Activated CD8-positive, alpha-beta memory T cell treated with anti-CD3 and anti-CD28 coated beads for 48 hours (primary cell): ENCODE data around the gene LONRF2.
A peak's percentile ranks its signal among the peaks of the same experiment; 100 is the strongest.

Source experiments
- DNase-seq, 3 experiments: peaks; one replicate each; pipeline ENCODE4 v3.0.0-alpha.2; 2020; ENCODE audit warnings: low read depth in 2 of 3, low spot score in 2 of 3

Gene LONRF2

DNA sequence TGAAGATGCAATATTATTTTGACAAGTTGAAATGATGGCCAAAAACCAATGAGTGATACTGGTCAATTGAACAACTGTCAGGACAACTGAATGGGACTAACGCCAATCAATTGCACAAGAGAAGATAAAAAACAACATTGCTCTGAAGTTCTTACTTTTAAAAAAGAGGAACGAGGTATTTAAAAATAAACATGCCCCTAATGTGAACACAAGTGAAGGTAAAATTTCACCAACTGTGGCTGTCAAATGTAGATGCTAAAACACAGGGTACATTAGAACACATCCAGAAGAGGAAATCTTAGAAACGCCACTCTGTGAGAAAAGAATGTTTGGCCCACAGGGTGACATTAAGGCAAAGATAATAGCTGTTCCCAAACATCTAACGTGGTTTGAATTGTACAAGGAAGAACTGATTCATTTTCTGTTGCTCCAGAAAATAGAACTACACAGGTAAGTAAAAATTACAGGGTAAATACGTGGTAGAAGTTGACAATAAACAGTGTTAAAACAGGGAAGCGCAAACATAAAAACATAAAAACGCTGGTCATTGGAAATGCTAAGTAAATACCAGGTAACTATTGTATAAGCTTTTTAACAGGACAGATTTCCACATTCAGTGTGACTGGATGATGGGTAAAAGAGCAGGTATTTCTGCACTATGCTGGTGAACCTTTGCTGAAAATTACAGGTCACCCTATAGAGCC is 20.3 kb downstream of the LONRF2 start:
- DNase-seq = no peak

DNA sequence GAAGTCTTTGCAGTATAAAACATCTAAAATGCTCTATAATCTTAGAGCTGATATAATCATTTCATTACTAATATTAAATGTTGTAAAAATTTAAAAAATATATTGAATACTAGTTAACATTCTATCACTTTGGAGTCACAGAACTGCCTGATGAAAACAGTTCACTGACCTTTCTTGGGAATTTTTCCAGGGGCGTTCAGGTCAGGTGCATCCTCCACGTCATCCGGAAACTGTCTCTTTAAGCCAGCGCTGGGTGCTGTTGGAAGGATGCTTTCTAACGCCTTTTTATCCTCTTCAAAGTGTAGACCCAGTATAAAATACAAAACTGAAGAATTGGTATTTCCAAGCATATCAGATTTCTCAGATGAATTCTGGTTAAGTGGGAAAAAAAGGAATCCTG is 22.8 kb downstream of the LONRF2 start:
- no peak for DNase-seq

DNA sequence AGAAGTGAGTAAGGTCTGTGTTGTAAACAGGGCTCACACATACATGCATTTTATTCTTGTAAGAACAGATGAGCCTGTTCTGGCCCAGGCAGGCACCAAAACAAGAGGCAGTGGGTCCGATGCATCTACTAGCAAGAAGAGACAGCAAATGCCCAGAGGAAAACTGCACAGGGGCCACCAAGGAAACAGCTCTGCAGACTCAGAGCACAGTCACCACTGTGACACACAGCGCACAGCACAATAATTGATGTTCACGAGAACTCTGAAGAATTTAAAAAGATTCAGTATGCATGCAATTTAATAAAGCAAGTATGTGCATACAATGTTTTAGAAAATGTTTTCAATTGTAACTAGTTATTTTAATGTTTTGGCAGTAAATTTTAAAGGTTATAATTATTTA is 24.8 kb downstream of the LONRF2 start:
- DNase-seq = no peak

DNA sequence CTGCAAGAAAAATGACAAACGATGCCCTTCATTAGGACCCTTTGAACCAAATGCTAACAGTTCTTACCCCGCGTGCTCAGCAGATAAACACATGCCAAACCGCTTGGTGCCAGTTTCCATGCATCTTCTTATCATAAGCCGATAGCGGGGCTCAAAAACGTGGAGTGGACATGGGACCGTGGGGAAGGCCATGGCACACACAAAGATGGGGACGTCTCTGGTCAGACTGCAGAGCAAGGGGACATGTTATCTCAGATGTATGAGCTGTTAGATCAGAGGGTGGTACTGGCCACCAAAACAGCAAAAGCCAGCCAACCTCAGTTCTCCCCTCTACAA is 28.2 kb downstream of the LONRF2 start:
- DNase-seq = no peak

DNA sequence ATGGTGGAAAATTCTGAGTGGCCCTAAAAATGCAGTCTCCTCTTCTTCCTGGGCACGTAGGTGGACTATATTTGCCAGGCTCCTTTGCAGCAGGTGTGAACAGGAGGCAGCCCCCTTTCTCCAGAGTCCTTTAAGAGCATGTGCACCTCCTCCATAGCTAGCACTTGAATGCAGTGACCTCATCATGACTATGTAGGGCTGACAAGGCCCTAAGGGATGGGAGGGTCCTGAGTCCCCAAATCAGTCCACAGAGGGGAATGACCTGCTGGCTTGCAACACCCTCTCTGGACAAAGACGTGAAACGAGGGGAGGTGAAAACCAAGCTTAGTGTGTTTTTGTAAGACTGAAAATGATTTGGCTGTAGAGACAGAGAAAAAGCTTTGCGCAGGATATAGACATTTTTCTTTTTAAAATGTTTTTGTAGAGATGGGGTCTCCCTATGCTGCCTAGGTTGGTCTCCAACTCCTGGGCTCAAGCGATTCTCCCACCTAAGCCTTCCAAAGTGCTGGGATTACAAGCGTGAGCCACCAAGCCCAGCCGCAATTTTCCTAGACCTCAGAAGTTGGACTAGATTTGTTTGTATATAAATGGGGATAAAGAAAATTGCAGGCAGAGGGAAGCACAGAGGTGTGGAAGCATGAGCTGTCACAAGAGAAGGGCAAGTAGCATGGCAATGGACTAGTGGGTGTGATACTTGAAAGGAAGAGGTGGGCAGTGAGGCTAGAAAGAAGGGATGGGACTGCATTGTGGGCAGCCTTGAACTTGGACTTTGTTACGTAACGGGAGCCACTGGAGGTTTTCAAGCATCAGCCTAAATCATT is 28.8 kb downstream of the LONRF2 start:
- DNase-seq = no peak

DNA sequence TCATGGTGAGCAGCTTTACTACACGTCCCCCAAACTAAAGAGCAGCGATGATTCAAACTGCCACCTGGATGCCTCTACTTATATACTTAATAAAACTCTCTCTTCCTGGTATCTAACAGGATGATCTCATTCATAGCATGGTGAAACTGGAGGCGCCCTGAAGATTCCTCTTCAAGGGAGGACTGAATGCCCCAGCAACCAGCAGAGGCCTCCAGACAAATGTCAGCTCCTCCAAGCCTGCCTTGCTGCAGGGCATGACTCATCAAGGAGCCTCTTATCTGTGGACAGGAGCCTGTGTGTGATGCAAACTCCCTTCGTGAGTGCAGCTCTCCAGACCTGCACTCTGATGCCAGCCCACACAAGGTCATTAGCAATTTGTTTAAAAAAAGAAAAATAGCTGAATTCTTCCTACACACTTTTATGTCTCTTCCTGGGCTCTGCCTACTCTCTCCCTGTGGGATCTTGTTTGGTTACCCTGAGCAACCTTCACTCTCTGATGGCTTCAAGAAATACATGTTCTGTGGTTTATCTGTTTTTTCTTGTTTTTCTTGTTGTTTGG is 30.2 kb downstream of the LONRF2 start:
- DNase-seq = no peak

DNA sequence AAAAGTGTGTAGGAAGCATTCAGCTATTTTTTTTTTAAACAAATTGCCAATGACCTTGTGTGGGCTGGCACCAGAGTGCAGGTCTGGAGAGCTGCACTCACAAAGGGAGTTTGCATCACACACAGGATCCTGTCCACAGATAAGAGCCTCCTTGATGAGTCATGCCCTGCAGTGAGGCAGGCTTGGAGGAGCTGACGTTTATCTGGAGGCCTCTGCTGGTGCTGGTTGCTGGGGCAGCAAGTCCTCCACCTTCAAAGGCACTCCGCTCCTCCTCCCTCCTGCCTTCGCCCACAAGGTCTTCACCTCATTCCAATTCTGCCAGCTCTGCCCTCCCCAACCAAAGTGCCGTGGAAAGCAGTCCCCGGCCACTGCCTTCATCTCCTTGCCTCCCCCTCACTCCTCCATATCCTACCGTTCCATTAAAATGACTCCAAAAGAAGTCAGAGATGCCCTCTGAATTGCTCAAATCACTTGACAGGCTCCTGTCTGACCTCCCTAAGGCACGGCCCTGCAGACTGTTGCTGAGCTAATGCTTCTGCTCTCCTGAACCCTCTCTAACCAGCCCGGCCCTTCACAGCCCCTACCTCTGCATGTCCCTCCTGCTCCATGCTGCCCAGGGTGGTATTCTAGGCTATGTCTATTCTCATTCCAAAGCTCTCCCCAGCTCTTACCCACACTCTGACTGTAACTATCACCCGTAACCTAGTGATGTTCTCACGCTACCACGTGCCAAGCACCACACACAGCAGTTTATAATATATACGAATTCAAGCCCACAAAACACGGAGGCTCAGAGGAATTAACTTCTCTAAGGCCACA is 30.9 kb downstream of the LONRF2 start:
- peak in 2 of 3 experiments; percentile 26 to 27 for DNase-seq

DNA sequence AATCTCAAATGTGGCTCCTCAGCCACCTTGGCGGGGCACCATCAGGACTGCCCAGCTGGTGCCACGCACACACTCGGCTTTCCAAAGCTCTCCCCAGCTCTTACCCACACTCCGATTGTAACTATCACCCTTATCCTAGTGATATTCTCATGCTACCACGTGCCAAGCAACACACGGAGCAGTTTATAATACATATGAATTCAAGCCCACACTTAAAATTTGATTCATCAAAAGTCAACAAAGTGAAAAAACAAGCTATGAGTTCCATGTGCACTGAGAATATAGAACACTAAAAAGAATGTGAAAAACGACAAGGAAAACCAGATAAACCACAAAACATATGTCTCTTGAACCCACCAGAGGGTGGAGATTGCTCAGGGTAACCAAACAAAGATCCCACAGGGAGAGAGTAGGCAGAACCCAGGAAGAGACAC is 31.6 kb downstream of the LONRF2 start:
- no peak for DNase-seq

DNA sequence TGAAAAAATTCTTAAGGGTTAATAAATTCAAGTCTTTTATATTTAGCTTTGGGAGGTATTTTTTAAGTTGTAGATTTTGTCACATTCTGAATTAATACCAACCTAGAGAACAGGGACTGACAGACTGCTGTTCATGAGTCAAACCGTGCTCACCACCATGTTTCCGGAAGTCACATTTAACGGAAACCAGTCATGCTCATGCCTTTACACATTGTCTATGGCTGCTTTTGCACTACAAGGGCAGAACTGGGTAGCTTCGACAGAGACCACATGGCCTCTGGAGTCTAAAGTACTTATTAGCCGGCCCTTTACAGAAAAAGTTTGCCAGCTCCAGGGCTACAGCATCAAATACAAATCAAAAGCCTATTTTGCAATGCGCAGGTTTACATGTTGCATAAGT is 33.3 kb downstream of the LONRF2 start:
- no peak for DNase-seq

DNA sequence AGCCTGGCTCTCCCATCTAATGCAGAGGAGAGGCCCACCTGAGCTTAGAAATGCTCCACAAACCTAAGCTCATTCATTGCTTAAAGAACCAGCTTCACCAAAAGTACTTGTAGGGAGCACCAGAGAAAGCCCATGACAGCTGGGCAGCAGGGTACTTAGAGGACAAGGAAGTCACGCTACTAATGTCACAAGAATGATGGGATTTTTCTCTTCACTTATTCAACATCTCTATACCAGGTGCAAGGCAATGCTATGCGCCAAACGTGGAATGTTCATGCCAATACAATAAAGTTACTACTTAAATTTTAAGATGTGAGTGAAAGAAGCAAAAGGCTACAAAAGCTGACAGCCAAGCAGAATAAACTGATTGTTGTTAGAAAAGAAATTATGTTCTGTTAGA is 36.0 kb downstream of the LONRF2 start:
- no peak for DNase-seq

DNA sequence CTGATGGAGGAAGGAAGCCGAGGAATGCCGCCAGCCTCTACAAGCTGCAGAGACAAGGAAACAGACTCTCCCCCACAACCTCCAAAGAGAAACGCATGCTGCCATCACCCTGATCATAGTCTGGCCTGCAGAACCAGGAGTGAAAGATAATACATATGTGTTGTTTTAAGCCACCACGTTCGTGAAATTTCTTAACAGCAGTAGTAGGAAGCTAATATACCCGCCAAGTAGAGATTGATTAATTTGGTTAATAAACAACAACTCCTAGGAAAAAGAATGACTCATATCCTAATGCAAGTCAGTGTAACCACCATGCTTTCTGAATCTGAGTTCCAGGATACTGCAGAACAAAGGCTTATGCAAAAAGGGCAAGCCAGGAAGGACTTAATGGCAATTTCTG is 36.6 kb downstream of the LONRF2 start:
- no peak for DNase-seq

DNA sequence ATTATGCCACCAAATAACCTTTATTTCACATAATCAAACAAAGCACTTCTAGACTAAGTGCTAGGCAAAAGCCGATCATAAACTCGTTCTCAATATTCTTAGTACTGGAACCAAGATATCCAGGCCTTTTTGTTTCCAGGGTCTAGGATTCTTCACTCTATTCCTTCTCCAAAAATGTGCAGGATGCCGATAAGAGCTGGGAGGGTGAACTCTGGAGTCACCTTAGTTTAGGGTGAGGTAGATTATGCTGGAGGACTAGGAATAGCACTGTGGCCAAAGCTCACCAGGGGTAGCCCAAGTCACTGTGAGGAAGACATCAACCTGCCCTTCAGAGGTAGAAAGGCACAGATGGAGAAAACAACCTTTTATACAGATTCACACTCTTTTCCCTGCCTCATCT is 37.3 kb downstream of the LONRF2 start:
- no peak for DNase-seq

DNA sequence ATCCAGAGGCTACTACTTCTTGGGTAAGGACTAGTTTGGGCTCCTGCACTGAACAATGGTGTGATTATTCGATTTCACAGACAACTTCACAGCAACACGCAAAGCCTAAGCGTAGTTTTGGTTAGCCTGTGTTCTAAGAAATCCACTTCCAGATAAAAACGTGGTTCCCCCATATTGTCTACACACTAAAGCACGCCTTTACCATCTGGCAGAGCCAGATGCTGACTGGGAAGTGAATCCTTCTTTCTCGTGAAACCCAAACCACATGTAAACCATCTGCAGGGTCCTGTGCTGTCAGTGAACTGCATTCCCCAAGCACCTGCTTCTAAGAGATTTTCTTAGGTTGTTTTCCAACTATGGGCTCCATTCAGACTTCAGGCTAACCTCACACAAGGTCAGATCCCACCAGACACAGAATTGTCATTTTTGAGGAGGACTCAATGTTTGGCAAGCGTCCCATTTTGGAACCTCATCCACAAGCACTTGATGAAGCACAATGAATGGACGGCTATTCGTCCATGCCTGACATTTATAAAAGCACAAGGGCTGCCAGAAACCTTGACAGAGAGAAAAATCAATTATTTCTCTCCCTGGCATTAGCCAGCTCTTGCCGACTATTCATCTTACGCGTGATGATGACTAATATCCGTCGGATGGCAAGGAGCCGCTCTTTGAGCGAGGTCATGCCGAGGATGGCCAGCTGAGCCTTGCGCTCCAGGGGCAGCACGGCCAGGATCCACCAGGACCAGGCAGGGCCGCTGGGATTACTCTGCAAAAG is 38.4 kb downstream of the LONRF2 start:
- DNase-seq = no peak

DNA sequence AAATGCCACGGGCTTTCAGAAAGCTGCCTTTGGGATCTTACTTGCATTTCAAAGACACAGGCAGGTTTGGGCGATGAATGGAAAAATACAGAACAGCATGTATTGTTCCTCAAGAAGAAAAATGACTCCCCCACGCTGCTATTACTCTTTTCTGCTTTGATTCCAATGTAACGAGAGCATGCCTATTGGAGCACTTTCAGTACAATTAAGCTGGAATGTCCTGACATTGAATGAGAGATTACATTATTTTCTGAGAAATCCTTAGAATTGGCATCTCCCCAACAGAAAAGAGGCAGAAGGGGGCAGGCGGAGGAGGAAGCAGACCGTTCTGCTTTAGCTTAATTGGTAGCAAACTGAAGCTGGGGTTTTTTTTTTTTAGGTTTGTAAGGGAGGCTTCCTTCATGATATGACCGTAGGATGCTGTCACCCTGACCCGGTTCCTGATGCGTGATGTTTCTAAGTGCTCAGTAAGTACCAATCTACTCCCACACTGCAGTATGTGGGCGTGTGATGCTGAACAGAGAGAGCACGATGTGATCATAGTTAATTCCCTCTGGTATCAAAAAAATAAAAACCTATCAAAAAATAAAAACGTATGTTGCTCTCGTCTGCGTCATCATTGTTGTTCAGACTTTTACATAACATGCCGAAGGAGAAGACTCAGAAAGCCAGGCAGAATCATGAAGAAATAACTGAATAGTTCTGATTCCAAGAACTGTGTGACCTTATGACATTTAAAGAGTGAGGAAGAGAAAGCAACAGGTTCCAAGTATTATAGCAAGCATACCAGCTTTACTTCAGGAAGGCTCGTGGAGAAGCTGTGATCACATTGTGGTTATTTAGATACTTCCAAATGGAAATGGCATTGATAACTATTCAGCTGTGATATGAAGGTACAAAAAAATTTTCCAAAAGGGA is 40.5 kb downstream of the LONRF2 start:
- DNase-seq = no peak

DNA sequence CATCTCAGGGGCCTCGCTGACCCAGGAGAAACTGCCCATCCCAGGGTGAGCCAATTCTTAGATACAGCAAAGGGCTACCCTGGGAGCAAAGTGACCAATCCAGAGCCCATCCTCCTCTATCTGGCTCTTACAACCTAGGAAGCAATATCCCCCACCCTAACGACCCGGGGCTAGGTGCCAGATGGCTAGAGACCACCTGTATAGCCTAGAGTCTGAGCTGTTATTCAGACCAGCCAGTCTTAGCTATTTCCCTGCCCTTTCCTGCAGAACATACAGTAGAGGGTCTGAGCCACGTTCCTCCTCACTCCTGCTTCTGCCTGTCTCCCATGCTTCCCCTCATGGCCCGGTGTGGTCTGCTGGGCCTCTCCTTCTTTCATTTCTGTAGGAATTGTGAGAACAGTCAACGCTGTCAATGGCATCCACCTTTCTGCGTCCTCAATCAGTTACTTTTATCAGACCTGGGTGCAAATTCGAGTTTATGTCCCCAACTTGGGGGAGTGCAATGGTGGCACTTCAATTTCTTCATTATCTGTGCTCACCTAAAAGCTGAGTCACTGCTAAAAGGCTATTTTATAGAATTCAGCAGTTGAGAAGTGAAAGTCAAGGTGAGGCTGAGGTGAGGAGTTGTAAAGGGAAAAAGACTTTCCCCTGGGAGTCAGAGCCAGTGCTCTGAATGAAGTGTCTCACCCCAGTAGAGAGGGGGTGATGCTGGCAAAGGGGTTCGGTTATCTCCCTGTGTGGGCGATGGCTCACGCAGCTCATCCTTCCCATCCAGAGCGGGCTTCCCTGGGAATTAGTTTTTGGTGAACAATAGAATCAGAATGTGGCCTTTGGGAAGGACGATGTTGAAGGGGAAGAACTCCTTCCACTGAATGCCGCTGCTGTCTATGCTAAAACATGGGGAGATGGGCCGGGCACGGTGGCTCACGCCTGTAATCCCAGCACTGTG is 42.4 kb downstream of the LONRF2 start:
- no peak for DNase-seq

DNA sequence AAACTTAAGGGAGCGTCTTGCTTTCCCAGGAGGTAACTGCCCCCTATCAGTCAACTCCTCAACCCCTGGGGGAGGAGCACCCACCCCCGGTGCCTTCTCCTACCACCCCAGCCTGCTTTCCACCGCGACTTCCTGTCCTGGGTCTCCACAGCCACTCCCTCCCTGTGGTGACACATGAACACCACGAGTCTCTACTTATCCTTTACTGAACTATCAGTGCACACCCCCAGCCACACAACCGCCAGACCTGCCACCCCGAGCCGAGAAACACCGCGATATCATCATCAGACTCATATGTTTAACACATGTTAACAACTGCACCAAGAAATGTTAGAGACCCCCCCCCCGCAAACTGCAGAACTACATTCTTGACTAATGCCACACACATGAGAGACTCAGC is 43.3 kb downstream of the LONRF2 start:
- no peak for DNase-seq

DNA sequence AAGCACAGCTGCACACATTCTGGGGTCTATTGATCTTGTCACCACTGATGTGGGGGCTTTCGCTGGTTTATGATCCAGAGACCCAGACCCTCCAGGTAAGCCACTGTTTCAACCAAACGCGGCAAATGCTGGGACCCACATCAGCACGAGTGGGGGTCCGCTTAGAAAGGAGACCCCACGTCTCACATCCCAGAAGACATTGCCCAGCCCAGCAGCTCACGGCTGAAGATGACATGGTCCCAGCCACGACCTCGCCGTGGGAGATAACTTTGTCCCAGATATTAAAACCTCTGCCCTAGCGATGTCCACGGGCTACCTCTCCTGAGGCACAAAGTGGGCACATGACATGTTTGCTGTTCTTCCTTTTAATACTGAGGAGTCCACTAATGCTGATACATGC is 43.8 kb downstream of the LONRF2 start:
- DNase-seq = no peak

DNA sequence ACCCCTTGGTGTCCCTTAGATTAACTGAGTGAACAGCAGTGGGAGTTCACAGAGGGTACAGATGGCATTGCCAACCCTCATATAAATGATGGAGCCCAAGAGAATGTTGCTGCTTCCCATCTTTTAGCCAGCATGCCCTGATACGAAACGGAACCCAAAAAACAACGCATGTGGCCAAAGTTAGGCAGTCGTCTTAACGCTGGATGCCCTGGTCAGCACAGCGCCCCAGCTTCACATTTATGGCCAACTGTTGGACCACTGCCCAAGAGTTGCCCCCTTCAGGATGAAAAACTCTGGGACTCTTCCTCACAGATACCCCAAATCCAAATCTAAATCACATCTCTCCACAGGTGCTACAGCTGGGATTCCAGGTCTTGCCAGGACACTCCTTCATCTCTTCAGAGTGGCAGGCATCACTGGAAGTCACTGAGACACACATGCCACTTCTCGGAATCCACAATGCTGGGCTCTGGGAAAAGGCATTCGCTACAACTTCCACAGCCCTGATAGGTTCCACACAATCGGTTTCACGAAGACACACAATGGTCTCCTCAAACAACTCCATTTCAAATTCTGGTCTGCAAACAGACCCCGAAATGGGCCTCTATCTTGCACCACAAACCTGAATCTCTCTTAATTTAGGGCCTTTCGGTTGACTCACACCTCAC is 44.6 kb downstream of the LONRF2 start:
- DNase-seq = no peak
